ACHN (cell line): ENCODE results near the gene HBQ1.
"Not testable (repeated sequence)": the region's sequence is repeated elsewhere in the genome, so short reads cannot be mapped to it uniquely, and the experiment has no call there.

ENCODE experiments used
- DNase-seq: peaks from one replicate; pipeline ENCODE4 v3.0.0-alpha.2; 2015
- in situ Hi-C: cut with HindIII; loops from 2 replicates; pipeline ENCODE4 v1.10.0; 2017; ENCODE audit warnings: low sequenced_read_pairs, low pct_ligation_motif_present, low pct_unique_long_range_greater_than_20kb

The HBQ1 gene

GRCh38 chr16:189604-190186, 9.4 kb downstream of the HBQ1 start:
- DNase-seq: no peak
- in situ Hi-C loops: no loop called here

- in situ Hi-C loops: no loop called here
Measured at GRCh38 chr16:191831-192230, 11.6 kb downstream of the HBQ1 start.

GRCh38 chr16:192686-193085, 12.4 kb downstream of the HBQ1 start:
- in situ Hi-C loops: no loop called here

More at GRCh38 chr16:191831-192230, 11.6 kb downstream of the HBQ1 start:
- no peak for DNase-seq

GRCh38 chr16:193441-193840, 13.2 kb downstream of the HBQ1 start:
- in situ Hi-C loops: no loop called here
- DNase-seq: no peak

More at GRCh38 chr16:192686-193085, 12.4 kb downstream of the HBQ1 start:
- DNase-seq: no peak

- DNase-seq: no peak
- in situ Hi-C loops: no loop called here
Measured at GRCh38 chr16:194516-194915, 14.3 kb downstream of the HBQ1 start.

GRCh38 chr16:200388-200787, 20.1 kb downstream of the HBQ1 start:
- in situ Hi-C loops: no loop called here
- DNase-seq: peak; percentile 48

- DNase-seq: no peak
- in situ Hi-C loops: no loop called here
Measured at GRCh38 chr16:203246-203645, 23.0 kb downstream of the HBQ1 start.

GRCh38 chr16:204046-204445, 23.8 kb downstream of the HBQ1 start:
- DNase-seq, in situ Hi-C loops: not testable (repeated sequence)

GRCh38 chr16:209359-209758, 29.1 kb downstream of the HBQ1 start:
- DNase-seq: not testable (repeated sequence)

GRCh38 chr16:211631-212180, 31.4 kb downstream of the HBQ1 start:
- in situ Hi-C loops, DNase-seq: not testable (repeated sequence)

More at GRCh38 chr16:209359-209758, 29.1 kb downstream of the HBQ1 start:
- in situ Hi-C loops: not testable (repeated sequence)

- no peak for DNase-seq
- in situ Hi-C loops: no loop called here
Measured at GRCh38 chr16:212999-213398, 32.7 kb downstream of the HBQ1 start.

- no peak for DNase-seq
- in situ Hi-C loops: no loop called here
Measured at GRCh38 chr16:220021-220420, 39.8 kb downstream of the HBQ1 start.

GRCh38 chr16:228151-228851, 48.0 kb downstream of the HBQ1 start:
- in situ Hi-C loops: no loop called here
- peak; percentile 23 for DNase-seq

- in situ Hi-C loops: no loop called here
- DNase-seq: peak; percentile 92
Measured at GRCh38 chr16:228852-229730, 48.8 kb downstream of the HBQ1 start, which contains the start of gene LUC7L. Gene LUC7L (minus strand): TSS chr16:229449. CDS start chr16:229339, 110 bp downstream.

- in situ Hi-C loops: no loop called here
- no peak for DNase-seq
Measured at GRCh38 chr16:229731-230281, 49.5 kb downstream of the HBQ1 start.

- DNase-seq, in situ Hi-C loops: not testable (repeated sequence)
Measured at GRCh38 chr16:230351-230750, 50.1 kb downstream of the HBQ1 start.
